ENCODE data around the gene E2F2. TPM values are rescaled to one million over a fixed set of nuclear protein-coding genes. Genes with fewer than 3 reads are reported as not detected.

Gene E2F2
- 1 to 10 TPM in 11 of 12 donors, not detected in 1; 2.0 to 7.1 (median 4.4) TPM for polyA plus RNA-seq (ENCODE audit: insufficient read length in 12 of 12)
- long read RNA-seq, donor 1, full-length matches to known transcripts: 1 of 1 reads
- long read RNA-seq, donor 1, partial matches to known transcripts: 0 of 1 reads
- long read RNA-seq, donor 1, other reads (novel, unspliced or antisense): 0 of 1 reads
- long read RNA-seq, donor 2: 0 reads
- long read RNA-seq, donor 3, partial matches to known transcripts: 0 of 1 reads
- long read RNA-seq, donor 3, other reads (novel, unspliced or antisense): 0 of 1 reads
- long read RNA-seq, donor 4: 0 reads
- long read RNA-seq, donor 5, full-length matches to known transcripts: 1 of 1 reads
- long read RNA-seq, donor 5, partial matches to known transcripts: 0 of 1 reads
- long read RNA-seq, donor 5, other reads (novel, unspliced or antisense): 0 of 1 reads
- long read RNA-seq, donor 6, full-length matches to known transcripts: 2 of 2 reads
- long read RNA-seq, donor 6, partial matches to known transcripts: 0 of 2 reads
- long read RNA-seq, donor 6, other reads (novel, unspliced or antisense): 0 of 2 reads
- long read RNA-seq, donor 7: 0 reads
- long read RNA-seq, donor 8, full-length matches to known transcripts: 2 of 2 reads
- long read RNA-seq, donor 8, partial matches to known transcripts: 0 of 2 reads
- long read RNA-seq, donor 8, other reads (novel, unspliced or antisense): 0 of 2 reads
- long read RNA-seq, donor 9: 0 reads
- long read RNA-seq, donor 10: 0 reads
- long read RNA-seq, donor 11, full-length matches to known transcripts: 1 of 1 reads
- long read RNA-seq, donor 11, partial matches to known transcripts: 0 of 1 reads
- long read RNA-seq, donor 11, other reads (novel, unspliced or antisense): 0 of 1 reads

- DNase-seq: peak; percentile 89
These were observed at the start of gene E2F2 for GRCh38 chr1:23530747-23531561. E2F2 (minus strand) TSS chr1:23531233; CDS start chr1:23530793, 440 bp downstream.

GRCh38 chr1:23578997-23579363, 47.9 kb upstream of the E2F2 start:
- no peak for DNase-seq

- DNase-seq: no peak
These were observed 47.4 kb upstream of the E2F2 start for GRCh38 chr1:23578311-23578996.

- no peak for DNase-seq
These were observed 46.3 kb upstream of the E2F2 start for GRCh38 chr1:23577056-23578004.

GRCh38 chr1:23576338-23577055, 45.5 kb upstream of the E2F2 start:
- DNase-seq: no peak

- DNase-seq: no peak
These were observed 44.3 kb upstream of the E2F2 start for GRCh38 chr1:23575226-23575810.

GRCh38 chr1:23574265-23574754, 43.3 kb upstream of the E2F2 start:
- DNase-seq: no peak

- DNase-seq: no peak
These were observed 42.6 kb upstream of the E2F2 start for GRCh38 chr1:23573574-23574182.

- no peak for DNase-seq
These were observed 40.4 kb upstream of the E2F2 start for GRCh38 chr1:23571465-23571864.

- no peak for DNase-seq
These were observed 39.1 kb upstream of the E2F2 start for GRCh38 chr1:23570001-23570691.

- DNase-seq: no peak
These were observed 37.8 kb upstream of the E2F2 start for GRCh38 chr1:23568608-23569383.

- peak; percentile 32 for DNase-seq
These were observed 37.1 kb upstream of the E2F2 start for GRCh38 chr1:23567996-23568607.

- DNase-seq: no peak
These were observed 36.6 kb upstream of the E2F2 start for GRCh38 chr1:23567629-23567995.

GRCh38 chr1:23566304-23566703, 35.3 kb upstream of the E2F2 start:
- no peak for DNase-seq

- DNase-seq: no peak
These were observed 34.7 kb upstream of the E2F2 start for GRCh38 chr1:23565776-23566175.

- no peak for DNase-seq
These were observed 33.6 kb upstream of the E2F2 start for GRCh38 chr1:23564529-23565122.
